ENCODE data around the gene HPS4.

DNA sequence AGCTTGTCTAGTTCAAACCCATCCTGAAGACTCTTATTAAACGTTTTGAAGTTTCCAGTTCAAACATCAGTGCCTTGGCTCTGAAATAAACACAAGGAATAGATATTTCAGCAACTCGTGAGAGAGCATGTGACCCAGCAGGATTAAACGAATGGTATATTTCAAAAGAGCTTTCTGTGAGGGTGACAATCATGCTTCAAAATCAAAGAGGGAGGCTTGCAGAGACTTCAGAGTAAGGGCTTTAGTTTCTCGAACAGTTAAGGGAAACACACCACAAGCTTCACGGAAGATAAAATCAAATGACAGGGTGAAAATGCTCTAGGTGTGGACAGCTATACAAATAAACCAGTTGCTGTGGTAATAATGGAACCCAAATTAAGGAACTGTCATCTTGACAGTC lies 1.4 kb downstream of the HPS4 start:
- TF ChIP-seq, protein P1, sequence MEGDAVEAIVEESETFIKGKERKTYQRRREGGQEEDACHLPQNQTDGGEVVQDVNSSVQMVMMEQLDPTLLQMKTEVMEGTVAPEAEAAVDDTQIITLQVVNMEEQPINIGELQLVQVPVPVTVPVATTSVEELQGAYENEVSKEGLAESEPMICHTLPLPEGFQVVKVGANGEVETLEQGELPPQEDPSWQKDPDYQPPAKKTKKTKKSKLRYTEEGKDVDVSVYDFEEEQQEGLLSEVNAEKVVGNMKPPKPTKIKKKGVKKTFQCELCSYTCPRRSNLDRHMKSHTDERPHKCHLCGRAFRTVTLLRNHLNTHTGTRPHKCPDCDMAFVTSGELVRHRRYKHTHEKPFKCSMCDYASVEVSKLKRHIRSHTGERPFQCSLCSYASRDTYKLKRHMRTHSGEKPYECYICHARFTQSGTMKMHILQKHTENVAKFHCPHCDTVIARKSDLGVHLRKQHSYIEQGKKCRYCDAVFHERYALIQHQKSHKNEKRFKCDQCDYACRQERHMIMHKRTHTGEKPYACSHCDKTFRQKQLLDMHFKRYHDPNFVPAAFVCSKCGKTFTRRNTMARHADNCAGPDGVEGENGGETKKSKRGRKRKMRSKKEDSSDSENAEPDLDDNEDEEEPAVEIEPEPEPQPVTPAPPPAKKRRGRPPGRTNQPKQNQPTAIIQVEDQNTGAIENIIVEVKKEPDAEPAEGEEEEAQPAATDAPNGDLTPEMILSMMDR (IDR thresholded peaks at IDR 0.05) = no peak
- TF ChIP-seq POLR2A (IDR thresholded peaks at IDR 0.05) = no peak

Data from body of pancreas (tissue), 4 donors.